Measurements from ENCODE around the gene ITGAL.

ITGAL gene

DNA sequence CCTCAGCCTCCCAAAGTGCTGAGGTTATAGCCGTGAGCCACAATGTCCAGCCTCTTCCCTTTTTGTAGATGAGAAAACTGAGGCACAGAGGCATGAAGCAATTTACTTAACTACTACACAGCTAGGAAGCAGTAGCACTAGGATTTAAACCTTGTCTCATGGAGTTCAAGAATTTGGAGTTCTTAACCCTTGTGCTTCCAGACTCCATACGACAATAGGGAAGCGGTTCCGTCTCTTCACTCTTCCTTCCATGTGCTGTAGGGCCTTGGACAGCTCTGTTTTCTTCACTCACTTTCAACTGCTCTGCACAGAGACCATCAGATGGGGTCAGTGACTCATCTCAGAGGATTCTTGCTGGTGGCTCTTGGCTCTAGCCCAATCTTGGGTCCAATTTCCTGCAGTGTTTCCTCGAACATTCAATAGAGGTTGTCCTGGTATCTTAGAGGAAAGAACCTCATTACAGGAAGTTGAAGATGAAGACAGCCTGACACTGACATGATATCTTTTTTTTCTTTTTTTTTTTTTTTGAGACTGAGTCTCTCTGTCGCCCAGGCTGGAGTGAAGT lies 19.3 kb downstream of the ITGAL start:
- Histone ChIP-seq H3K27ac (ENCODE audit: low read length) (no peak overlapping the region), H3K36me3 (ENCODE audit: control insufficient read depth in 2 of 2, insufficient read depth in 2 of 2, low read length in 2 of 2) (no peaks in the 10 kb centered on the region), H3K4me3 (ENCODE audit: low read length in 2 of 2) (no peak overlapping the region), H3K9me3 (ENCODE audit: control insufficient read depth in 2 of 2, low read length in 2 of 2) (no peaks in the 10 kb centered on the region), H3K27me3 (ENCODE audit: control insufficient read depth in 1 of 2, insufficient read depth in 2 of 2, low read length in 2 of 2) (peaks cover 0 to 5% of the 10 kb centered on the region in 2 donors), H3K9ac (ENCODE audit: low read length in 2 of 2) (no peak overlapping the region), H3K4me1 (ENCODE audit: control insufficient read depth, insufficient read depth, low read length) (no peaks in the 10 kb centered on the region)

DNA sequence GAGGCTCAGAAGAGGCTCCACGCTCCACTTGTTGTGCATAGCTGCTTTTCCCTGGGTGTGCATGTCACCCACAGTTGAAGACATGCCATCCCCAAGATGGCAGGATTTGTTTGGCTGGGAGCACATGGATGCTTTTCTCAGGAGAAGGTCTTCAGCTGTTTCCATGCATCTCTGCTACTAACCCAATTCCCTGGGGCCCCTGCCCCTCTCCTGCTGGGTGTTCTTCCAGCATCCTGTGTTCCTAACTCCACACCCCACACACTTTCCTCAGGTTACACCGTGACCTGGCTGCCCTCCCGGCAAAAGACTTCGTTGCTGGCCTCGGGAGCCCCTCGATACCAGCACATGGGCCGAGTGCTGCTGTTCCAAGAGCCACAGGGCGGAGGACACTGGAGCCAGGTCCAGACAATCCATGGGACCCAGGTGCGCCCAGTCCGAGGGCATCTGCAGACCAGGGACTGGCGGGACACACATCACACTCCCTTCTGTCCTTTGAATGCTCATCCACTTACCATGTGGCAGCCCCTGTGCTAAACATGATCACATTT lies 21.5 kb downstream of the ITGAL start:
- peaks cover 0 to 5% of the 10 kb centered on the region in 2 donors for H3K27me3 ChIP-seq (ENCODE audit: control insufficient read depth in 1 of 2, insufficient read depth in 2 of 2, low read length in 2 of 2)
- no peaks in the 10 kb centered on the region for H3K36me3 ChIP-seq (ENCODE audit: control insufficient read depth in 2 of 2, insufficient read depth in 2 of 2, low read length in 2 of 2)
- no peak overlapping the region for H3K27ac ChIP-seq (ENCODE audit: low read length)
- no peaks in the 10 kb centered on the region for H3K4me1 ChIP-seq (ENCODE audit: control insufficient read depth, insufficient read depth, low read length)
- no peak overlapping the region for H3K9ac ChIP-seq (ENCODE audit: low read length in 2 of 2)
- no peaks in the 10 kb centered on the region for H3K9me3 ChIP-seq (ENCODE audit: control insufficient read depth in 2 of 2, low read length in 2 of 2)
- no peak overlapping the region for H3K4me3 ChIP-seq (ENCODE audit: low read length in 2 of 2)

DNA sequence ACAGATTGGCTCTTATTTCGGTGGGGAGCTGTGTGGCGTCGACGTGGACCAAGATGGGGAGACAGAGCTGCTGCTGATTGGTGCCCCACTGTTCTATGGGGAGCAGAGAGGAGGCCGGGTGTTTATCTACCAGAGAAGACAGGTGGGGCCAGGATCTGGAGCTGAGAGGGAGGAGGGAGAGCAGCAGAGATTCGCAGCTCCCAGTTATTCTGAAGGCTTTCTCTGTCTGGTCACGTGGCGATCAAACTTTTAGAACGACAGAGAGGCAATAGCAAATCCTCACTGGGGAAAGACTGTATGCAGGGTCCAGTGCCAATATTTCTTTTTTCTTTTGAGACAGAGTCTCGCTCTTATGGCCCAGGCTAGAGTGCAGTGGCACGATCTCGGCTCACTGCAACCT lies 22.2 kb downstream of the ITGAL start:
- H3K36me3 ChIP-seq (ENCODE audit: control insufficient read depth in 2 of 2, insufficient read depth in 2 of 2, low read length in 2 of 2): no peaks in the 10 kb centered on the region

DNA sequence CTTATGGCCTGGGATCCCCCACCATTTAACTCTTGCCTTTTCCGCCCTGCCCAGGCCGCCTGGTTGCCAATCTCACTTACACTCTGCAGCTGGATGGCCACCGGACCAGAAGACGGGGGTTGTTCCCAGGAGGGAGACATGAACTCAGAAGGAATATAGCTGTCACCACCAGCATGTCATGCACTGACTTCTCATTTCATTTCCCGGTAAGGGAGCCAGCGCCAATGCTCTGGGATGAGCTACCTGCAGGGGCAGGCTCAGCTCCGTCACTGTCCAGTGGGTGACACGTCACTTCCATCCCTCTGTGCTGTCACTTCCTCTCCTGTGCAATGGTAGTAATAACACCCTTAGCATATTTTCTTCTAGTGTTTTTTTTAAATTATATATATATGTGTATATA lies 26.7 kb downstream of the ITGAL start:
- no peaks in the 10 kb centered on the region for H3K36me3 ChIP-seq (ENCODE audit: control insufficient read depth in 2 of 2, insufficient read depth in 2 of 2, low read length in 2 of 2)
- H3K9ac ChIP-seq (ENCODE audit: low read length in 2 of 2): no peak overlapping the region
- H3K4me1 ChIP-seq (ENCODE audit: control insufficient read depth, insufficient read depth, low read length): no peaks in the 10 kb centered on the region
- H3K4me3 ChIP-seq (ENCODE audit: low read length in 2 of 2): no peak overlapping the region
- H3K27ac ChIP-seq (ENCODE audit: low read length): no peak overlapping the region
- H3K9me3 ChIP-seq (ENCODE audit: control insufficient read depth in 2 of 2, low read length in 2 of 2): no peaks in the 10 kb centered on the region
- peaks cover 0 to 5% of the 10 kb centered on the region in 2 donors for H3K27me3 ChIP-seq (ENCODE audit: control insufficient read depth in 1 of 2, insufficient read depth in 2 of 2, low read length in 2 of 2)

More for the DNA sequence above, 22.2 kb downstream of the ITGAL start:
- Histone ChIP-seq H3K9ac (ENCODE audit: low read length in 2 of 2) (no peak overlapping the region), H3K27ac (ENCODE audit: low read length) (no peak overlapping the region), H3K4me1 (ENCODE audit: control insufficient read depth, insufficient read depth, low read length) (no peaks in the 10 kb centered on the region), H3K27me3 (ENCODE audit: control insufficient read depth in 1 of 2, insufficient read depth in 2 of 2, low read length in 2 of 2) (peaks cover 0 to 5% of the 10 kb centered on the region in 2 donors), H3K9me3 (ENCODE audit: control insufficient read depth in 2 of 2, low read length in 2 of 2) (no peaks in the 10 kb centered on the region), H3K4me3 (ENCODE audit: low read length in 2 of 2) (no peak overlapping the region)

DNA sequence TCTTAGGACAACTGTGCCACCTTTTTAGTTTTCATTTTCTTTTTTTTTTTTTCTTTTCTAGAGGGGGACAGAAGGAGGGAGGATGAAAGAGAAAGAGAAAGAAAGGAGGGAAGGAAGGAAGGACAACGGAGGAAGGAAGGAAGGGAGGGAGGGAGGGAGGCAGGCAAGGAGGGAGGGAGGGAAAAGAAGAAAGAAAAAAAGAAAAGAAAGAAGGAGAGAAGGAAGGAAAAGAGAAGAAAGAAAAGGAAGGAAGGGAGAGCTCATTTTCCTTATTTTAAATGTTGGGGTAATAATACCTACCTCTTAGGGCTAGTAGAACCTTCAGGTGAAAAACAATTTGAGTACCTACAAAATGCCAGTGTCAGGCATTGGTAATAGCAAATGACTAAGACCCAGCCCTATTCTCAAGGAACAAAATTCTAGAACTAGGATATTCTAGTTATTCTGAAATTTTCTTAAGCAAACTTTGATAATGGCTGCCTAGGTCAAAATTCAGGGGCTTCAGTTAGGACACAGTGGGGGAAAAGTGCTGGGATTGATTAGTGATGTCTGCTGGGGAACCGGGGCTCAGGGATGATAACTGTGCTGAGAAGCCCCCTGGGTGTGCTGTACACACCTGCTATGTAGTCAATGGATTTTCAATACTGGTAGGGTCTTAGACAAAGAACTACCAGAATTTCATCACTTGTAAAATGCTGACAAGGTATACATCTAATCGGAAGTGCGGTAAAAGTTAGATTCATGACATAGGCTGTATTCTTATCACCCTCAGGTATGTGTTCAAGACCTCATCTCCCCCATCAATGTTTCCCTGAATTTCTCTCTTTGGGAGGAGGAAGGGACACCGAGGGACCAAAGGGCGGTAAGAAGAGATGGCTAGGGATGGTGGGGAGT lies 31.1 kb downstream of the ITGAL start:
- Histone ChIP-seq H3K36me3 (ENCODE audit: control insufficient read depth in 2 of 2, insufficient read depth in 2 of 2, low read length in 2 of 2) (no peaks in the 10 kb centered on the region), H3K27me3 (ENCODE audit: control insufficient read depth in 1 of 2, insufficient read depth in 2 of 2, low read length in 2 of 2) (no peaks in the 10 kb centered on the region), H3K4me3 (ENCODE audit: low read length in 2 of 2) (no peak overlapping the region), H3K27ac (ENCODE audit: low read length) (no peak overlapping the region), H3K9me3 (ENCODE audit: control insufficient read depth in 2 of 2, low read length in 2 of 2) (no peaks in the 10 kb centered on the region), H3K4me1 (ENCODE audit: control insufficient read depth, insufficient read depth, low read length) (no peaks in the 10 kb centered on the region), H3K9ac (ENCODE audit: low read length in 2 of 2) (no peak overlapping the region)

DNA sequence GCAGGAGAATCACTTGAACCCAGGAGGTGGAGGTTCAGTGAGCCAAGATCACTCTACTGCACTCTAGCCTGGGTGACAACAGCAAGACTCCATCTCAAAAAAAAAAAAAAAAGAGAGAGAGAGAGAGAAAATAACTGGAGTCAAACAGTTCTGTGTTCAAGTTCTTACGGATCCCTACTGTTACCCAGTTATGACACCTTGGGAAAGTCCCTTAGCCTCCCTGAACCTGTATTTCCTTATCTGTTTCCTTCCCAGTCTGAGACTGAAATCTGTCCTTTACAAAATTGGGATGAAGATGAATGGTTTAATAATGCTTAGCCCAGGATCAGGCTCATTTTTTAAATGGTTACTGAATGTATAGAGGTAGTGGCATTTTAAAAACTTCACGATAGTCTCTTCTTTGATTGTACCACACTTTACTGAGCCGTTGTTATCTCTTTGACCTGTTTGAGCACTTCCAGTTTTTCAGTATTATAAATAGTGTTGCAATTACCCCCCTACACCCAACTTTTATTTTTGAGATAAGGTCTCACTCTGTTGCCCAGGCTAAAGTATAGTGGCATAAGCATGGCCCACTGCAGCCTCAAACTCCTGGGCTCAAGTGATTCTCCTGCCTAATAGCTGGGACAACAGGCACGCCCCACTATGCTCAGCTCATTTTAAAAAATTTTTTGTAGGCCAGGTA lies 36.7 kb downstream of the ITGAL start:
- Histone ChIP-seq H3K36me3 (ENCODE audit: control insufficient read depth in 2 of 2, insufficient read depth in 2 of 2, low read length in 2 of 2) (no peaks in the 10 kb centered on the region), H3K9ac (ENCODE audit: low read length in 2 of 2) (no peak overlapping the region), H3K27ac (ENCODE audit: low read length) (no peak overlapping the region), H3K27me3 (ENCODE audit: control insufficient read depth in 1 of 2, insufficient read depth in 2 of 2, low read length in 2 of 2) (no peaks in the 10 kb centered on the region), H3K9me3 (ENCODE audit: control insufficient read depth in 2 of 2, low read length in 2 of 2) (no peaks in the 10 kb centered on the region), H3K4me1 (ENCODE audit: control insufficient read depth, insufficient read depth, low read length) (no peaks in the 10 kb centered on the region), H3K4me3 (ENCODE audit: low read length in 2 of 2) (no peak overlapping the region)

DNA sequence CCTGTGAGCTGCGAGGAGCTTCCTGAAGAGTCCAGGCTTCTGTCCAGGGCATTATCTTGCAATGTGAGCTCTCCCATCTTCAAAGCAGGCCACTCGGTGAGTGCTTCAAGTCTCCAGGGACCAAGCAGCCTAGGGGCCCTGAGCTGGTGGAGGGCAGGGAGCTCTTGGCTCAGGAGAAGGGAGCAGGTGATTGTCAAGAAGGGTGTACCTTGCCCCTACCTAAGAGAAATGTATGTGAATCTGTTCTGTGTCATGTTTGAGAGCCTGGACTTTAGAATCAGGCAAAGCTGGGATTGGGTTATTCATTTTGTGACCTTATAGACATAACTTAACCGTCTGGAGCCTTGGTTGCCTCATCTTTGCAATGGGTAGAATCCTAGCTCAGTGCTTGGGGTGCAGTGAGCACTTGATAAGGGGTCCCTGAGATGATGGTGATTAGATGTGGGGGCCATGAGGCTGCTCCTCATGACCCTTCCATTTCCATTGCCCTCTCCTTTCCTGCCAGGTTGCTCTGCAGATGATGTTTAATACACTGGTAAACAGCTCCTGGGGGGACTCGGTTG lies 37.9 kb downstream of the ITGAL start:
- no peak overlapping the region for H3K27ac ChIP-seq (ENCODE audit: low read length)
- H3K4me1 ChIP-seq (ENCODE audit: control insufficient read depth, insufficient read depth, low read length): no peaks in the 10 kb centered on the region
- no peak overlapping the region for H3K9ac ChIP-seq (ENCODE audit: low read length in 2 of 2)
- no peaks in the 10 kb centered on the region for H3K9me3 ChIP-seq (ENCODE audit: control insufficient read depth in 2 of 2, low read length in 2 of 2)
- no peaks in the 10 kb centered on the region for H3K36me3 ChIP-seq (ENCODE audit: control insufficient read depth in 2 of 2, insufficient read depth in 2 of 2, low read length in 2 of 2)
- no peak overlapping the region for H3K4me3 ChIP-seq (ENCODE audit: low read length in 2 of 2)
- no peaks in the 10 kb centered on the region for H3K27me3 ChIP-seq (ENCODE audit: control insufficient read depth in 1 of 2, insufficient read depth in 2 of 2, low read length in 2 of 2)

DNA sequence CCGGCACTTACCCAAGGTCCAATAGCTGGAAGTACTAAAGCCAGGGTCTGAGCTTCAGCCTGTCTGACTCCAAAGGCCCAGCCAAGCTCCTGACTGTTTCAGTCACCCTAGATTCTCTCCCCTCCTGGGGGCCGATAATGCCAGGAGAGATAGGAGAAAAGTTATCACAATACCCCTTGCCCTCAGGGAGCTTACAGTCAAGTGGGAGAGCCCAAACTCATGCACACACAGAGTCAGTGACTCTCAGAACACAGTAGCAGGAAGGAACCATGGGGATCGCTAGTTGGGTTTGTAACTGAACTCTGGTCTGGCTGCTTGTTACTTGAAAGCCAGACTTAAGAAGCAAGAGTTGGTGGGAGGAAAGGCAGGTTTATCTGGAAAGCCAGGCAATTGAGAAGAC lies 39.0 kb downstream of the ITGAL start:
- Histone ChIP-seq H3K36me3 (ENCODE audit: control insufficient read depth in 2 of 2, insufficient read depth in 2 of 2, low read length in 2 of 2) (no peaks in the 10 kb centered on the region), H3K27ac (ENCODE audit: low read length) (no peak overlapping the region), H3K9ac (ENCODE audit: low read length in 2 of 2) (no peak overlapping the region), H3K9me3 (ENCODE audit: control insufficient read depth in 2 of 2, low read length in 2 of 2) (no peaks in the 10 kb centered on the region), H3K27me3 (ENCODE audit: control insufficient read depth in 1 of 2, insufficient read depth in 2 of 2, low read length in 2 of 2) (no peaks in the 10 kb centered on the region), H3K4me3 (ENCODE audit: low read length in 2 of 2) (no peak overlapping the region), H3K4me1 (ENCODE audit: control insufficient read depth, insufficient read depth, low read length) (no peaks in the 10 kb centered on the region)

DNA sequence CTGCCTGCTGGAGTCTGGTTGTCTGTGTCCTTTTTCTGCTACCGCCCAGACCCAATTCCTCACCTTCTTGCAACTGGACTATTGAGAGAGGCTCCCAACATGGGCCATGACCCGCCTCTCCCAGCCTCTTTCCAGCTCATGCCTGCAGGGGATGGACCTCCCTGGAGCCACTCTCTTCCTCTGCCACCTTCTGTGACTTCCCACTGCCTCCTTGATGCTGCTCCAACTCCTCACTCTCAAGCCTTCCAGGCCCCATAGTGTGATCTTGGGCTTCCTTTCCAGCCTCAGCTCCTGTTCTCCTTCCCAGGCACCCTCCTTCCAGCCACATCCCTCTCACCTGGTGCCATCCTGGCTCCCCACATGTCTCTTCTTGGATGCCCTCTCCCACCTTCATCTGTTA lies 42.7 kb downstream of the ITGAL start:
- Histone ChIP-seq H3K4me1 (ENCODE audit: control insufficient read depth, insufficient read depth, low read length) (no peaks in the 10 kb centered on the region), H3K4me3 (ENCODE audit: low read length in 2 of 2) (no peak overlapping the region), H3K27me3 (ENCODE audit: control insufficient read depth in 1 of 2, insufficient read depth in 2 of 2, low read length in 2 of 2) (no peaks in the 10 kb centered on the region), H3K36me3 (ENCODE audit: control insufficient read depth in 2 of 2, insufficient read depth in 2 of 2, low read length in 2 of 2) (no peaks in the 10 kb centered on the region), H3K9ac (ENCODE audit: low read length in 2 of 2) (no peak overlapping the region), H3K9me3 (ENCODE audit: control insufficient read depth in 2 of 2, low read length in 2 of 2) (no peaks in the 10 kb centered on the region), H3K27ac (ENCODE audit: low read length) (no peak overlapping the region)

DNA sequence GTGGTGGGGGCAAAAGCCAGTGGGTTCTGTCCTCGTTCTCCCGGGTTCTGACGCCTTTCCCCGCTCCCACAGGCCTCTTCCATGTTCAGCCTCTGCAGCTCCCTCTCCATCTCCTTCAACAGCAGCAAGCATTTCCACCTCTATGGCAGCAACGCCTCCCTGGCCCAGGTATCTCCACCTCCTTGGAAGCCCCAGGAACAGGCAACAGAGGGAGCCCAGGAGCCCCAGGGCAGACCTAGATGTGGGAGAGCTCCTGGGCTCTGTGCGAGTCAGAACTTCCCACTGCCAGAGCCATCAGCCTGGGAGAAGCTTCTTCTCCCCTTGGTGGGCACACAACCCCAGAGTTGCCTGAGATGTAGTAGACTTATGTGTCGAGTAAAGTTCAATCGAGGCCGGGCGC lies 46.0 kb downstream of the ITGAL start:
- Histone ChIP-seq H3K27me3 (ENCODE audit: control insufficient read depth in 1 of 2, insufficient read depth in 2 of 2, low read length in 2 of 2) (no peaks in the 10 kb centered on the region), H3K27ac (ENCODE audit: low read length) (no peak overlapping the region), H3K36me3 (ENCODE audit: control insufficient read depth in 2 of 2, insufficient read depth in 2 of 2, low read length in 2 of 2) (no peaks in the 10 kb centered on the region), H3K4me3 (ENCODE audit: low read length in 2 of 2) (no peak overlapping the region), H3K9ac (ENCODE audit: low read length in 2 of 2) (no peak overlapping the region), H3K4me1 (ENCODE audit: control insufficient read depth, insufficient read depth, low read length) (no peaks in the 10 kb centered on the region), H3K9me3 (ENCODE audit: control insufficient read depth in 2 of 2, low read length in 2 of 2) (no peaks in the 10 kb centered on the region)
